HG03095 (cell line): ENCODE data around the gene MYLK.
"Not testable (repeated sequence)": the region's sequence is repeated elsewhere in the genome, so short reads cannot be mapped to it uniquely, and the experiment has no call there.

Experiments
- ATAC-seq: cut with Tn5 transposase; IDR thresholded peaks from one replicate; pipeline ENCODE4 v1.9.1; 2021; ENCODE audit warnings: moderate library complexity; ENCODE audit not compliant: unreplicated experiment

Gene MYLK

GRCh38 chr3:123728991-123729390 lies 155.1 kb downstream of the MYLK start:
- no peak for ATAC-seq

DNA sequence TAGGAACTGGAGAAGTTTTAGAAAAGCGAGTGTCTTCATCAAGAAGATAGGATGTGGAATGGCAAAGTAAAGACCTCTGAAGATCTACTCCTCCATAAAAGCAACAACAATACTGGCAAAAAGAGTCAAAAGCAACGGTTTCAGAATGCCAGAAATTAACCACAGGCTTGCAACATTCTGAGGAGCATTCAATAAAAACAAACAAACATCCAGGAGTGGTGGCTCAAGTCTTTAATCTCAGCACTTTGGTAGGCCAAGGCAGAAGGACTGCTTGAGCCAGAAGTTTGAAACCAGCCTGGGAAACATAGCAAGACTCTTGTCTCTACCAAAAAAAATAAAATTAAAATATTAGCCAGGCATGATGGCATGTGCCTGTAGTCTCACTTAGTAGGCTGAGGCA lies 156.1 kb downstream of the MYLK start:
- no peak for ATAC-seq

GRCh38 chr3:123725652-123726400 lies 158.3 kb downstream of the MYLK start:
- ATAC-seq, result no peak

DNA sequence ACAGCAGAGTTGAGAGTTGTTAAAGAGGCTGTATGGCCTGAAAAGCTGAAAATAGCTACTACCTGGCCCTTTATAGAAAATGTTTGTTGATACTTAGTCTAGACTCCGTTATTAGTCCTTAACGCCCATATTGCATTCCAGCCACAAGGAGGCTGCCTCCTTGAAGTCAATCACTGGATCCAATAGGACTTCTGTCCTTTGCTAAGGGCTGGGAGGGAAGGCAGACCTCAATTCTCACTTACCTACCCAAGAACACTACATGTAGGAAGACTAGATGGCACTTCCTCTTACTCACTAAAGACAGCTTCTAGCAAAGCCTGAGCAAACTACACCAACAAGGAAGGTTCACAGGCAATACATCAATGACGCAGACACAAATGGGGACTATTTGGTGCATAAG lies 159.8 kb downstream of the MYLK start:
- no peak for ATAC-seq

- no peak for ATAC-seq
Measured at GRCh38 chr3:123723522-123724168, 160.5 kb downstream of the MYLK start.

DNA sequence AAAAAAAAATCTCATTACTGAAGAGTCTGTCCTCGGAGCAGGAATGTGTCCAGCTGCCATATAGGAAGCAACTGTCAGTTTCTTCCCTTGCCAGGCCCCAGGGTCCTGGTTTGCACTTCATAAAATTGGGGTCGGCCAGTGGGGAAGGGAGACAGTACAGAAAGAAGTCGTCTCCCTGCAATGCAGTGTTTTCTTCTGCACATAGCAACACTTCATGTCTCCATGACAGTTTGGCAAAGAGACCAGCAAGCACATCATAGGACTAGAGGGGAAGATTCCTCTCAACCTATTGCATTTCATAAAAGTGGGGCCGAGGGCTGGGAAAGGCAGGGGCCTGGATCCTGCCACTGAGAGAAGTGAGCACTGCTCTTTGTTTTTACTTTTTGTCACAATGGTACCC lies 161.1 kb downstream of the MYLK start:
- ATAC-seq, result no peak

- ATAC-seq, result no peak
Measured at GRCh38 chr3:123722456-123722855, 161.7 kb downstream of the MYLK start.

- ATAC-seq, result no peak
Measured at GRCh38 chr3:123722021-123722420, 162.1 kb downstream of the MYLK start.

DNA sequence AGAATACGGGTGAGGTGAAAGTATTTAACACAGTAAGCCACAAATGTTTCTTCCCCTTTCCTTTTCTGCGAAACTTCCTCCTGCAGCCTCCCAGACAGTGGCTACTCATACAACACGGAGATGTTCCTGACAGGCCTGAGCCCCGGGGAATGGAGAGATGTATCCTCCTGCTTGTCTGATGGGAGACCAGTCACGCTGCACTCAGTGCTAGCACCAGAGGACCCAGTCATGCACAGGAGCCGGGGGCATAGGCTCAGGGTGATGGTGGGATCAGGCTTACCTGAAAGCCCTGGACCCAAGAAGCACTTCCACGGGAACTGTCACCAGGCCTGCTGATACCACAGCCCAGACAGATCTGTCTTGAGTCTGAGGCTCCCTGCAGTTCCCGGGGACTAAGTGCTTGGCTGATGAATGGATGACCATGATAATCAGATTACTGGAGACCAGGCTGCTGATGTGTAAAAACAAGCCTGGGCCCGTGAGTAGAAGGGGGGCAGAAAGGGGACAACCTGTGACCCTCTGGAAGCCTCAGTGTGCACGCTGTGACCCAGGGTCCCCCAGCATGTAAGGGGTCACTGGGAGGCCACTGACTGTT lies 162.9 kb downstream of the MYLK start:
- not testable (repeated sequence) for ATAC-seq

DNA sequence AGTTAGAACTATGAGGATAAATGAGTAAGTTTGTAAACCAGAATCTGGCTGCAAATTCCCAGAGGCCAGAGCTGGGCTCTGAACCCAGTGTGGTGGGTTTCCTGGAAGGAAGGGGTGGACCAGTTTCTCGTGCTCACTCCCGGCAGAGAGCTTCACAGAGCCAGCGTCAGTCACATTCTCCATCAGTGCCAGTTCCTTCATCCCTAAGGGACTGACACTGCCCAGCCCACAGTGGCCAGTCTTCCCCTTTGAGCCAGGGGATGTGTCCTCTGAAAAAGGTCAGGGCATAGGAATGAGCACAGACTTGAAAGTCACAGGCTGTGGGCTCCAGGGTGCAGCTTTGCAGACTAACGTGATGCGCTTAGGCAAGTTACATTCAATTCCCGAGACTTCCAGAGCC lies 163.5 kb downstream of the MYLK start:
- ATAC-seq, result no peak

GRCh38 chr3:123719862-123720453 lies 164.2 kb downstream of the MYLK start:
- no peak for ATAC-seq

- ATAC-seq, result not testable (repeated sequence)
Measured at GRCh38 chr3:123719061-123719756, 164.9 kb downstream of the MYLK start.

DNA sequence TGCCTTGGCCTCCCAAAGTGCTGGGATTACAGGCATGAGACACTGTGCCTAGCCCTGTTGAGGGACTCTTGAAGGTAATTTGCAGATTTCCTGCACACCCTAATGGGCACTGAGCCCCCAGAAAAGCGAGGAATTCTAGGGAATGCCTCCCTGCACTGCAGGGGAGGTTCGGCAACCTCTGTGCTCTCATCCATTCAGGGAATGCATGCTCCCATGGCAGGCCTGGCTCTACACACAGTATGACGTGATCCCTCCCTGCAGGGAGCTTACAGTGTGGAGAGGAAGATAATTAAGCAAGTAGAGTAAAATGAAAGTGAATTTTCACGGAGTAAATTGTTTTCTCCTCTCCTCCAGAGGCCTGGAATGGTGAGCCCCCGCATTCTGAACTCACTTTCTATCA lies 166.0 kb downstream of the MYLK start:
- ATAC-seq, result no peak

- not testable (repeated sequence) for ATAC-seq
Measured at GRCh38 chr3:123717451-123717850, 166.7 kb downstream of the MYLK start.

GRCh38 chr3:123716411-123716810 lies 167.7 kb downstream of the MYLK start:
- no peak for ATAC-seq

GRCh38 chr3:123713211-123713610 lies 170.9 kb downstream of the MYLK start:
- ATAC-seq, result no peak

DNA sequence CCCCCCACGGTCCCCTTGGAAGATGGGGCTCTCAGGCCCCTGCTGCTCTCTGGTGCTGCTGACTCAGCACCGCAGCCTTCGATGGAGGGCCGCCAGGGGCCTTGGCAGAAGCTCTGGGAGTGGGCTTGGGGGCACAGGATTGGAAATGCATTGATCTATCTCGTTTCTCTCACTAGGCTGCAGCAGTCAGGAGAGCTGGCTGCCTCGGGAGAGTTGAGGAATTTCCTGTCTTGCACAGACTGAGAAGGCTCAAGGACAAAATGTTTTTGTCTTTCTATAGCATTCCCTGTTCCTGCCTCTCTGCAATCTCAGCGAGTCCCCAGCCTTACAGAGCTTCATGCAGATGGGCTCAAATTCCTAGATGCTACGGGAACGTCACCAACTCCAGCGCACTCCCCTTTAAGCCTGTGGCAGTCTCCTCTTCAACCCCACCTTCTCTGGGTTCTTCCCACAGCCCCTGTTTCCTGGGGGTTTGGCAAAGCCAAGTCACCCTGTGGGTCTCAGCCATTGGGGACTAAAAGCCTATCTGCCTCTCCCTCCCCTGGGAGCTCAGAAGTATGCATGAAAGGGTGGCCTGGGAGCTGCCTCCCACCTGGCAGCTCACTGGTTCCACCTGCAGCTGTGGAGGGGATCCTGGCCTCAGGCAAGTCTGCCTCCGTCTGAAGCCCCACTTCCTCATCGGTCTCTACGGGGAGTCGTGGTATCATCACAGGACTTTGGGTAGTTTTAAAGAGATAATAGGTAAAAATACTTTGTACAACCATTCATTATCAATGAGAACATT lies 171.9 kb downstream of the MYLK start:
- no peak for ATAC-seq

DNA sequence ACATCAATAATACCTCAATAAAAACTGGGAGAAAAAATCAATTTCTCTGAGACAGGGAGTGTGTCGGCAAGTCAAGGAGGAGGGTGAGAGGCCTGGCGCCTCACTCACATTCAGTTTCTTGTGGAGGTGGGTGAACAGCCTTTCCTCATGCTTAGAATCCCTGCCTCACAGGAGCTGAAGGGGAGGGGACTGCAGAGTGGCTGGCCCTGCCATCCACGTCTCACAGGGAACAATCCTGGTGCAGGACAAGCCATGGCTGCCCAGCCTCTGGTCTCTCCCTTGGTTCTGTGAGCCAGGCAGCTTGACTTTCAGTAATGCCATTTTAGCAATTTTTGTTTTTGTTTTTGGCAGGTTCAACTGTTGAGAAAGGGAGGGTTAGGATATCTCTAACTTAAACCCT lies 172.8 kb downstream of the MYLK start:
- ATAC-seq, result no peak

DNA sequence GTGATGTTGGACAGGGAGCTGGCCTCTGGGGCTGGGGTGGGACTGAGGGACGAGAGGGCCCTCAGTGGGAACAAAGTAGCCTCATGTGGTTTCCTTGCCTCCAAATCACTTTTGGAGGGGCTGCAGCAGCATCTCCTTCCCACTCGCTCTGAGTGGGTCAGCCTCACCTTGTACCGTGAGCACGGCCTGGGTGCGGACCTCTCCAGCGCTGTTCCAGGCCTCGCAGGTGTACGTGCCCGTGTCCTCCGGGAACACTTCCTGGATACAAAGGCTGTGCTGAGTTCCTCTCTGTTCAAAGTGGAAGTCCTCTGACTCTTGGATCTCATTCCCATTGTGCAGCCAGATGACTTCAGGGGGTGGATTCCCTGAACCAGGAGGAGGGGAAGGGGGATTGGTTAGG lies 175.6 kb downstream of the MYLK start:
- ATAC-seq, result no peak

DNA sequence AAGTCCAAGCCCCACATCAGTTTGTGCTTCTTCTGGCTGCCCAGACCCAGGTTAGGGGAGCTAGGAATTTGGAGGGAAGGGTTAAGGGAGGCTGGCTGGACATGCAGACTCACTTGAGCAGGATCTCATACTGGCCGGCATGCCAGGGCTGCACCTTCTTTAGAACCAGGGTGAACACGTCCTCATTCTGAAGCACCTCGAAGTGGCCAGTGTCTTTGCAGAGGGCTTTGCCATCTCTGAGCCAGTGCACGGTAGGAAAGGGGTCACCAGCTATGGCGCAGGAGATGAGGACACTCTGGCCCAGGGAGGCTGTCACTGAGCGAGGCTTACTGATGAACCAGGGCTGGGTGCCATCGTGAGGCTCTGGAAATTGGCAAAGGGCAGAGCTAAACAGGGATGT lies 176.5 kb downstream of the MYLK start:
- ATAC-seq, result not testable (repeated sequence)
